Measurements from ENCODE around the gene AUTS2.

Gene AUTS2

DNA sequence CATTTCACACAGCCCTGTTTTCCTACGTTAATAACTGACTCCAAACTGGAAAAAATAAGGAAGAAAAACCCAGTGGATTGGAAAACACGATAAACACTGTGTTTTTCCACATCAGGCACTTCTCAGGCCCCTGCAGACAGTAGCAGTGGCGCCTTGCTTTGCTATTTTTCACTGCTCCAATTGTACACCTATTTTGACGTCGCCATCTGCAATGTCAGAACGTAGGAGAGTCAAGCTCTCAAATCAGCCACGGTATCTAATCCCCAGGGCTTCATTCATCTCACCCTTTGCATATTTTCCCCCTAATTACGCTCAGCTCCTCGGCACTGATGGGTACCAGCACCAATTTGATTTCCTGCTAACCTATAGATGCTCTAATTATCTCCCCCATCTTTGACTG, 1195.5 kb downstream of the AUTS2 start:
- no peak overlapping the region for H3K4me3 ChIP-seq (ENCODE audit: low read depth, low read length)
- in situ Hi-C loops (cut with HindIII; ENCODE audit: low sequenced_read_pairs) = no loop called here
- DNase-seq (ENCODE audit: low read depth) = no peak
- no peak for TF ChIP-seq CTCF (IDR thresholded peaks at IDR 0.05; ENCODE audit: low read depth, low read length, missing control alignments)

DNA sequence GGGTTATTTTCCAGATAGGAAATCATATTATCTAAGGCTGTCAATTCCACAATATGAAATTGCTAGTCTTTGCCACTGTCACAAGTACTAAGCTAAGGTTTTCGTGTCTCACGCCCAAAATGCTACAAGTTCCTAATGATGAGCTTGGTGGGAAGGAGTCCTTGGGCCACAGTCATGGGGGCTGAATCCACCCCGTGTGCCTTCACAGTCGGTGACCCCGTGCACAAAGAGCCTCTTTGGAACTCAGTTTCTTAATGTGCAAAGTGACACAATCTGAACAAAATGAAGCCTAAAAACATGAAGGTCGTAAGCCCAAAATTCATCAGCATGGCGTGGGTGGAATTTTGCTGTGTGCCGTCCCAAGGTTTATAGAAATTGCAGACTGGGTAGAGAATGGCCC, 1196.7 kb downstream of the AUTS2 start:
- H3K4me3 ChIP-seq (ENCODE audit: low read depth, low read length) = no peak overlapping the region
- no peak for TF ChIP-seq CTCF (IDR thresholded peaks at IDR 0.05; ENCODE audit: low read depth, low read length, missing control alignments)
- in situ Hi-C loops (cut with HindIII; ENCODE audit: low sequenced_read_pairs) = no loop called here
- DNase-seq (ENCODE audit: low read depth) = no peak

- in situ Hi-C loops (cut with HindIII; ENCODE audit: low sequenced_read_pairs) = no loop called here
- no peak for TF ChIP-seq CTCF (IDR thresholded peaks at IDR 0.05; ENCODE audit: low read depth, low read length, missing control alignments)
- no peak overlapping the region for H3K4me3 ChIP-seq (ENCODE audit: low read depth, low read length)
- DNase-seq (ENCODE audit: low read depth) = no peak
Observed at GRCh38 chr7:70795948-70796347, 1197.7 kb downstream of the AUTS2 start.

- no peak overlapping the region for H3K4me3 ChIP-seq (ENCODE audit: low read depth, low read length)
- no peak for DNase-seq (ENCODE audit: low read depth)
- in situ Hi-C loops (cut with HindIII; ENCODE audit: low sequenced_read_pairs) = no loop called here
- no peak for TF ChIP-seq CTCF (IDR thresholded peaks at IDR 0.05; ENCODE audit: low read depth, low read length, missing control alignments)
Observed at GRCh38 chr7:70797109-70797514, 1198.8 kb downstream of the AUTS2 start.

DNA sequence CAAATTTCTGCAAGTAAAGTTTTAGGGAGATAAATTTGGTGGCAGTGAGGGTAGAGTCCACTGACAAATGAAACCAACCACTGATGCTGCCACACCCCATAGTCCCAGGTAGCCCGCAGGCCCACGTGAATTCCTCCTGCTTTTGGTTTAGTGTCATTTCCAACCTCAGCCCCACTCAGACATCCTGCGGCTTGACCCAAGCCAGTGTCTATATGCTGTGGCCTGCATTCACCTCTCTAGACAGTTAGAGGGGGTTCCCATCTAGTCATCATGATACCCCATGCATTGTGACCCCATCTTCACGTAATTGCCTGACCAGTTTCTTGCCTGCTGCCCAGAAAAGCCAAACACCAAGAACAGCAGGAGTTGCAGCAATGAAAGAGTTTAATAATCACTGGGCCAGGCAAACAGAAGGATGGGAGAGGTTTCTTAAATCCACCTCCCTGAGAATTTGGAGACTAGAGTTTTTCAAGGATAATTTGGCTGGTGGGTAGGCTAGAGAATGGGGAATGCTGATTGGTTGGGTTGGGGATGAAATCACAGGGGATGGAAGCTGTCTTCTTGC, 1201.6 kb downstream of the AUTS2 start:
- TF ChIP-seq CTCF (IDR thresholded peaks at IDR 0.05; ENCODE audit: low read depth, low read length, missing control alignments) = no peak
- no peak for DNase-seq (ENCODE audit: low read depth)
- in situ Hi-C loops (cut with HindIII; ENCODE audit: low sequenced_read_pairs) = no loop called here
- no peak overlapping the region for H3K4me3 ChIP-seq (ENCODE audit: low read depth, low read length)

GRCh38 chr7:70805360-70805759, 1207.1 kb downstream of the AUTS2 start:
- H3K4me3 ChIP-seq (ENCODE audit: low read depth, low read length) = no peak overlapping the region
- no peak for TF ChIP-seq CTCF (IDR thresholded peaks at IDR 0.05; ENCODE audit: low read depth, low read length, missing control alignments)
- DNase-seq (ENCODE audit: low read depth) = peak; percentile 27
- in situ Hi-C loops (cut with HindIII; ENCODE audit: low sequenced_read_pairs) = no loop called here

DNA sequence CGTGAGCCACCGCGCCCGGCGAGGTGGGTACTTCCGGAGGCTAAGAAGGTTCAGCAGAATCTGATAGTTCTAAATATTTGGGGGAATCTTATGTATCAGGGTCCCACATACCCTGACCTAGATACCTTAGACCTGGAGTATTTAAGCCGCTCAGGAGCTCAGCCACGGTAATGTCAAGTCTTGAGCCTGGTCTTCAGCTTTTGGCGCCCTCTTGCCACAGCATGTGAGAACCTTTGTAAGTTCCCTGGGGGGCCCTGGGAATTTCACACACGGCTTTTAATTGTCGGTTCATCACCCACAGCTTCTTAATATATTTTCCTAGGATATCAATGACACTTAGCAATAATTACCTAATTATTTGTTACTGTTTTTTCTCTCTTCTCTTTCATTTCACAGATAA, 1209.4 kb downstream of the AUTS2 start:
- DNase-seq (ENCODE audit: low read depth) = no peak
- TF ChIP-seq CTCF (IDR thresholded peaks at IDR 0.05; ENCODE audit: low read depth, low read length, missing control alignments) = no peak
- in situ Hi-C loops (cut with HindIII; ENCODE audit: low sequenced_read_pairs) = no loop called here
- H3K4me3 ChIP-seq (ENCODE audit: low read depth, low read length) = no peak overlapping the region
